K562 (cell line): ENCODE data around the gene CFAP221. TPM values are rescaled to one million over a fixed set of nuclear protein-coding genes. Genes with fewer than 3 reads are reported as not detected.

Source experiments
- ATAC-seq: fragments of 200-7000 bp; cut with Tn5 transposase; 3 replicates; pipeline ENCODE4 v1.9.1; 2020; ENCODE audit warnings: moderate library complexity
- BruUV-seq: library from RNA; stranded (reverse); fragments of 400-500 nt; replicated peaks from 2 replicates; lab custom pipeline; 2021; lab: Mats Ljungman, UMichigan
- CTCF ChIA-PET: fragments of 300-600 bp; formaldehyde crosslinking; extraction: SDS; loops from one replicate; lab custom pipeline; 2021; ENCODE audit warnings: low intra/inter-chr PET ratio; lab: Yijun Ruan, JAX
- POLR2A ChIA-PET: fragments of 300-600, 350-650 bp; sonication (Branson Sonifier 250); formaldehyde crosslinking; extraction: SDS; loops from one replicate; lab custom pipeline; 2021; ENCODE audit warnings: antibody characterized with exemption, inconsistent platforms; lab: Yijun Ruan, JAX
- DNase-seq, 4 experiments: peaks; one replicate each; pipeline versions ENCODE4 v3.0.0 to v3.0.0-alpha.2; 2011 to 2018; ENCODE audit warnings: low spot score in 3 of 4, mixed read lengths in 3 of 4; ENCODE audit errors: extremely low read depth in 1 of 4
- FAIRE-seq: peaks from 2 replicates; lab custom pipeline; 2011; peaks lifted over from hg19 to GRCh38; lab: Jason Lieb, UNC
- H2AFZ ChIP-seq: 2 replicates; pipeline ENCODE4 v1.6.0; 2011; ENCODE audit warnings: low read depth, low read length, control low read depth, inconsistent platforms
- H3K27ac ChIP-seq: fragments of 200-600 bp; 3 replicates; pipeline ENCODE4 v1.8.0; 2011; ENCODE audit warnings: low read depth, mild to moderate bottlenecking, control low read depth, inconsistent platforms, low read length, moderate library complexity, mixed read lengths; ENCODE audit errors: extremely low read depth
- H3K27me3 ChIP-seq, 2 experiments: fragments of 300-600 bp in 1 of 2; 2 replicates in 1 of 2; 3 replicates in 1 of 2; pipeline versions ENCODE4 v1.6.0 to v1.8.0; 2011; ENCODE audit warnings: inconsistent platforms in 2 of 2, low read length in 2 of 2, mild to moderate bottlenecking in 1 of 2, mixed read lengths in 1 of 2, moderate library complexity in 1 of 2; ENCODE audit not compliant: control insufficient read depth in 2 of 2, insufficient read depth in 2 of 2
- H3K36me3 ChIP-seq: fragments of 300-600 bp; 3 replicates; pipeline ENCODE4 v1.8.0; 2011; ENCODE audit warnings: mild to moderate bottlenecking, low read length, inconsistent platforms; ENCODE audit not compliant: control insufficient read depth, insufficient read depth
- H3K4me1 ChIP-seq, 2 experiments: fragments of 200-600 bp in 1 of 2; replicated peaks in 1 of 2; 2 replicates in 1 of 2; 3 replicates in 1 of 2; pipeline versions ENCODE4 v1.5.1 to v1.8.0; 2011; ENCODE audit warnings: inconsistent platforms in 2 of 2, low read length in 2 of 2, mild to moderate bottlenecking in 1 of 2, mixed read lengths in 1 of 2, moderate library complexity in 1 of 2; ENCODE audit not compliant: control insufficient read depth in 2 of 2, insufficient read depth in 2 of 2
- H3K4me2 ChIP-seq: 2 replicates; pipeline ENCODE4 v1.6.1; 2011; ENCODE audit warnings: low read length, control low read depth, inconsistent platforms, mixed read lengths; ENCODE audit not compliant: insufficient read depth
- H3K4me3 ChIP-seq: fragments of 200-600 bp; sonication (generic), shearing (Covaris generic); 2 replicates; pipeline ENCODE4 v1.5.1; 2016; ENCODE audit warnings: control low read depth, inconsistent platforms
- H3K79me2 ChIP-seq: fragments of 200-600 bp; 3 replicates; pipeline ENCODE4 v1.8.0; 2011; ENCODE audit warnings: low read length, inconsistent platforms; ENCODE audit not compliant: control insufficient read depth, insufficient read depth
- H3K9ac ChIP-seq, 2 experiments: 2 replicates each; pipeline versions ENCODE4 v1.6.0 to v1.6.1; 2011; ENCODE audit warnings: low read depth in 2 of 2, low read length in 2 of 2, control low read depth in 1 of 2, inconsistent platforms in 1 of 2, mild to moderate bottlenecking in 1 of 2, mixed read lengths in 1 of 2; ENCODE audit not compliant: insufficient read depth in 1 of 2
- H3K9me1 ChIP-seq: one replicate; pipeline ENCODE4 v1.6.0; 2011; ENCODE audit warnings: inconsistent platforms, mild to moderate bottlenecking, low read length, moderate library complexity; ENCODE audit not compliant: control insufficient read depth, insufficient read depth
- H3K9me3 ChIP-seq: replicated peaks from 2 replicates; pipeline ENCODE4 v1.5.1; 2011; ENCODE audit warnings: low read depth, low read length, inconsistent platforms; ENCODE audit not compliant: control insufficient read depth, insufficient read depth
- H4K20me1 ChIP-seq: replicated peaks from 2 replicates; pipeline ENCODE4 v1.6.1; 2011; ENCODE audit warnings: low read length, inconsistent platforms, mixed read lengths; ENCODE audit not compliant: control insufficient read depth, insufficient read depth
- MAFK ChIP-seq: IDR thresholded peaks from 2 replicates; pipeline ENCODE4 v1.6.1; 2011; ENCODE audit warnings: low read length, improper control_type of control experiment
- NR2C2 ChIP-seq, 2 experiments: fragments of 200-800 bp in 1 of 2; sonication (Bioruptor generic) in 1 of 2; sonication (generic) in 1 of 2; formaldehyde crosslinking in 1 of 2; IDR thresholded peaks; 2 replicates each; pipeline versions ENCODE4 v1.6.1 to v1.8.0; 2016 to 2022; ENCODE audit warnings: mild to moderate bottlenecking in 1 of 2, missing compliant biosample characterization in 1 of 2, missing genetic modification characterization in 1 of 2, missing genetic modification reagents in 1 of 2
- PTTG1 ChIP-seq: fragments of 450-650 bp; IDR thresholded peaks from 2 replicates; pipeline ENCODE4 v1.6.1; 2016; ENCODE audit warnings: low read depth, mild to moderate bottlenecking, missing genetic modification characterization, missing compliant biosample characterization
- SREBF2 ChIP-seq: sonication (generic); formaldehyde crosslinking; IDR thresholded peaks from 2 replicates; pipeline ENCODE4 v1.4.0; 2020; ENCODE audit warnings: mild to moderate bottlenecking, missing genetic modification reagents
- ZNF79 ChIP-seq: fragments of 250-450 bp; sonication (Bioruptor Pico); IDR thresholded peaks from 2 replicates; pipeline ENCODE4 v1.4.0; 2020; ENCODE audit warnings: low read depth, mild to moderate bottlenecking, moderate library complexity
- ZNF830 ChIP-seq: fragments of 250-450 bp; sonication (Bioruptor Pico); IDR thresholded peaks from 2 replicates; pipeline ENCODE4 v1.5.0; 2021; ENCODE audit warnings: mild to moderate bottlenecking
- WGBS: fragments of 100-300 bp; shearing (Covaris generic); methylation state at CpG from one replicate; pipeline ENCODE4 v1.1.6; 2016; ENCODE audit warnings: low coverage, mixed read lengths; ENCODE audit not compliant: insufficient coverage; ENCODE audit errors: missing lambda C conversion rate; 5-methylcytosine and 5-hydroxymethylcytosine counted together
- in situ Hi-C: fragments of 300-500 bp; cut with MboI; formaldehyde crosslinking; loops from 4 replicates; pipeline ENCODE4 v1.15.0; 2018; ENCODE audit warnings: inconsistent platforms, mixed read lengths
- intact Hi-C: fragments of 100-400 bp; cut with micrococcal nuclease; formaldehyde crosslinking; loops from 2 replicates; pipeline ENCODE4 v1.14.2; 2022
- polyA plus RNA-seq, 8 experiments: library from polyadenylated mRNA; depleted of rRNA in 4 of 8; stranded (reverse) in 5 of 8; unstranded in 3 of 8; fragments of >200 nt; fragmentation: Nextera tagmentation in 2 of 8; fragmentation: Illumina TruSeq in 1 of 8; extraction: Ambion mirVana in 2 of 8; extraction: Trizol in 1 of 8; gene quantifications; 2 replicates each; pipeline versions ENCODE4 v1.2.1 to v1.2.3, GENCODE V29; 2011 to 2014; ENCODE audit warnings: inconsistent platforms in 1 of 8, missing spikeins in 1 of 8
- total RNA-seq, 7 experiments: library from RNA; depleted of rRNA in 6 of 7; stranded (reverse); fragments of >200 nt in 6 of 7; fragmentation: Illumina TruSeq in 2 of 7; extraction: Trizol in 2 of 7; gene quantifications; 2 replicates each; pipeline versions ENCODE4 v1.2.1 to v1.2.3, GENCODE V29; 2011 to 2021; ENCODE audit warnings: low replicate concordance in 1 of 7

Gene CFAP221
- total and polyA plus RNA-seq, 9 of the 15 experiments (the other 6 are each of a cell fraction or from before 2014, with no cell fraction given), result 0.09 to 1.4 (median 0.65) TPM

DNA sequence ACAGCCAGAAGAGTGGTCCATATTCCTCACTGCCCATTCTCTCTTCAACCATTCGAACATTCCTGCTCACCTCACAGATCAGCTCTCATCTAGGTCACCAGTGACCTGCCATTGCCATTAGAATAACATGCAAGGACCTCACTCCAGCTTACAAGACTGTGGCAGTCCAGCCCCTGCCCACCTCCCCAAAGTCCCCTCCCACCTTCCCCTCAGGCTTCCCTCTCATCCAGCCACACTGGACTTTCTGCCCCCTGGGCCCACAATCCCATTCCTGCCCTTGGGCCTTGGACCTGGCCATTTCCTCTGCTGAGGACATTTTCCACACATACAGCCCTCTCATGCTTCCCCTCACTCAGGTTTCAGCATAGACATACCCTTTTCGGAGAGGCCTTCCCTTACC lies 129.5 kb downstream of the CFAP221 start:
- H3K36me3 ChIP-seq, result no peaks in the 10 kb centered on the region
- H2AFZ ChIP-seq, result no peak overlapping the region
- no peaks in the 10 kb centered on the region for H3K9me3 ChIP-seq
- intact Hi-C loops (no loop called here), in situ Hi-C loops (no loop called here)
- no peak for FAIRE-seq
- no peak overlapping the region for H3K9ac ChIP-seq
- TF ChIP-seq ZNF79 (CRISPR knock-in tag), result no peak
- no peak for TF ChIP-seq ZNF830 (CRISPR knock-in tag)
- TF ChIP-seq PTTG1, result no peak
- TF ChIP-seq SREBF2 (CRISPR knock-in tag), result no peak
- H3K27me3 ChIP-seq, result peaks cover 18 to 24% of the 10 kb centered on the region in 2 experiments; a peak in 4 of 5 replicates
- POLR2A ChIA-PET, result no interaction called here
- no peak overlapping the region for H3K4me3 ChIP-seq
- BruUV-seq, result no TSS peak
- no peaks in the 10 kb centered on the region for H4K20me1 ChIP-seq
- H3K9me1 ChIP-seq, result no peaks in the 10 kb centered on the region
- 8% methylated on average over 2 of the region's 2 CpGs for WGBS
- no peak for ATAC-seq
- CTCF ChIA-PET, result no interaction called here
- H3K4me2 ChIP-seq, result no peak overlapping the region
- H3K27ac ChIP-seq, result no peak overlapping the region
- no peak for DNase-seq
- no peaks in the 10 kb centered on the region for H3K79me2 ChIP-seq
- H3K4me1 ChIP-seq, result peaks cover 0 to 8% of the 10 kb centered on the region in 2 experiments; a peak in 3 of 5 replicates

DNA sequence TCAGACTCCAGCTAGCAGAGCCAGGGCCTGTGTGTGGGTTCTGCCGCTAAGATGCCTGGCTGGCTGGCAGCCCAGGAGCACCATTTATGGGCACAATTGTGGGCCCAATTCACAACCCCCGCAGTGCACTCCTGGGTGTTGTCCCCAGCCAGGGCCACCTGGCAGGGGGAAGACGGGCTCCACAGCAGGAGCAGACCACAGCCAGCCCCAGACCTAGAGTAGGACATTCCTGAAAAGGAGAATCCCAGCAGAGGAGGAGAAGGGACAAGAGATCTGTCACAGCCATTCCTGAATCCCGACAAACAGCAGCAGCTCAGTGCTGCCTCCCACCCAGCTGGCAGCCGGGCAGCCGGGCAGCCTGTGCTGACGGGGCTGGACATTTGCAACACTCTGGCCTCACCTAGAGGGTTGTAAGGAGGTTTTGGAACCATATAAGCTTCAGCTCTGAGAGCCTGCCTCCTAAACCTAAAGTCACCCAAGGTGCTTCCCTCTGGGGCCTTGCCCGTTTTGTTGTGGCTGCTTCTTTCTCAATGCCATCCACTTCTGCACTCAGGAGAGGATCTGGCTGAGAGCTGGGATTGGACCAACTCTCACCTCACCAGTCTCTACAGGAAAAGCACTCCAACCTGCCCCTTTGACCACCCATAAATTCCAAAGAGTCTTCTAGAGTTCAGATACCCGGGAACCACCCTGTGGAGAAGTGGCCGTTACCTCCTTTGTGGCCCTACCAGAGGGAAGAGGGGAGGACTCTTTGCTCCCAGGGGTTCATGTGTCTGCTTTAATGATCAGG lies 130.7 kb downstream of the CFAP221 start:
- Histone ChIP-seq H3K4me3 (no peak overlapping the region), H3K9ac (peak overlapping the region in 1 of 2 experiments; percentile 6; a peak in 1 of 4 replicates), H3K4me2 (no peak overlapping the region), H3K79me2 (peaks cover 9% of the 10 kb centered on the region), H3K27me3 (peaks cover 17 to 24% of the 10 kb centered on the region in 2 experiments; a peak in 4 of 5 replicates), H3K36me3 (no peaks in the 10 kb centered on the region; the same call in 2 of the 3 replicates), H3K27ac (no peak overlapping the region), H2AFZ (0 out of 2 replicates have a peak overlapping the region, but pooled peaks have one; percentile 6), H3K4me1 (peaks cover 0 to 13% of the 10 kb centered on the region in 2 experiments; a peak in 3 of 5 replicates), H3K9me1 (no peaks in the 10 kb centered on the region), H3K9me3 (no peaks in the 10 kb centered on the region), H4K20me1 (no peaks in the 10 kb centered on the region)
- ATAC-seq (no peak), DNase-seq (no peak), FAIRE-seq (no peak)
- intact Hi-C loops (no loop called here), in situ Hi-C loops (no loop called here)
- ChIA-PET CTCF (no interaction called here), POLR2A (no interaction called here)
- WGBS, result 3% methylated on average over 10 of the region's 10 CpGs
- TF ChIP-seq NR2C2 (CRISPR knock-in tag; IDR thresholded peaks at IDR 0.05) (no peak), NR2C2 (tag; IDR thresholded peaks at IDR 0.05) (no peak), MAFK (no peak)
- no TSS peak for BruUV-seq
